GM12864 (cell line): ENCODE results near the gene SLC4A3.
"Not testable (repeated sequence)": the region's sequence is repeated elsewhere in the genome, so short reads cannot be mapped to it uniquely, and the experiment has no call there.

Source experiments
- DNase-seq: peaks from one replicate; pipeline ENCODE4 v3.0.0-alpha.2; 2011; ENCODE audit warnings: low read depth
- H3K4me3 ChIP-seq: 2 replicates; pipeline ENCODE4 v1.5.1; 2011; ENCODE audit warnings: mild to moderate bottlenecking, low read depth, low read length, control low read depth
- TF ChIP-seq, protein P1 (sequence below): IDR thresholded peaks from 2 replicates; pipeline ENCODE4 v1.5.1; 2011; ENCODE audit warnings: low read depth, mild to moderate bottlenecking, moderate library complexity, low read length, control low read depth, inconsistent platforms; ENCODE audit errors: missing control alignments

Gene SLC4A3

DNA sequence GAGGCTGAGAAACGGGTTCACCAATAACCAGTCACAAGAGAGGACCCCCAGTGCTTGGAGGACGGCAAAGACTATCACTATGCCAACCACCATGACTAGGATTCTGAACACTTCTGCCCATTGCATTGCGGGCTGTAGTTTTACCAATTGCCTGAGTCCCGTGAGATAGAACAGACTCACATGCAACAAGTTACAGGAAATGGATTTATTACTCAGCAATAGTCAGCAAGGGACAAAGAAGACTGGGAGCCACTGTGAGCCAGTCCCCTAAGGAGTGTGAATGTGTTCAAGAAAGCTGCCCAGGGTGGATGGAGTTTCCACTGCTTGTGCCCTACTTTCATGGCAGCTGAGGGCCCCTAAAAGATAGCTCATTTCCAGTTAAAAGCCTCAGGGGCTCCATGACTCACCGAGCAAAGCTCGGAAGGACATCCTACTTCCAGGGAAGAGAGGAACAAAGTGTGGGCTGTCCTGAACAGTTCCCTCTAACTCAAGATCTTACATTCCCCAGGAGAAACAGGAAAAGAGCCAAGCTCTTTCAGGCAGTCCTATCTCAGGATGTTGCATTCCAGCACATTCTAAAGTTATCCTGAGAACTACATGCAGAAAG lies 54.4 kb downstream of the SLC4A3 start:
- TF ChIP-seq, protein P1, sequence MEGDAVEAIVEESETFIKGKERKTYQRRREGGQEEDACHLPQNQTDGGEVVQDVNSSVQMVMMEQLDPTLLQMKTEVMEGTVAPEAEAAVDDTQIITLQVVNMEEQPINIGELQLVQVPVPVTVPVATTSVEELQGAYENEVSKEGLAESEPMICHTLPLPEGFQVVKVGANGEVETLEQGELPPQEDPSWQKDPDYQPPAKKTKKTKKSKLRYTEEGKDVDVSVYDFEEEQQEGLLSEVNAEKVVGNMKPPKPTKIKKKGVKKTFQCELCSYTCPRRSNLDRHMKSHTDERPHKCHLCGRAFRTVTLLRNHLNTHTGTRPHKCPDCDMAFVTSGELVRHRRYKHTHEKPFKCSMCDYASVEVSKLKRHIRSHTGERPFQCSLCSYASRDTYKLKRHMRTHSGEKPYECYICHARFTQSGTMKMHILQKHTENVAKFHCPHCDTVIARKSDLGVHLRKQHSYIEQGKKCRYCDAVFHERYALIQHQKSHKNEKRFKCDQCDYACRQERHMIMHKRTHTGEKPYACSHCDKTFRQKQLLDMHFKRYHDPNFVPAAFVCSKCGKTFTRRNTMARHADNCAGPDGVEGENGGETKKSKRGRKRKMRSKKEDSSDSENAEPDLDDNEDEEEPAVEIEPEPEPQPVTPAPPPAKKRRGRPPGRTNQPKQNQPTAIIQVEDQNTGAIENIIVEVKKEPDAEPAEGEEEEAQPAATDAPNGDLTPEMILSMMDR: no peak
- no peak overlapping the region for H3K4me3 ChIP-seq
- no peak for DNase-seq

DNA sequence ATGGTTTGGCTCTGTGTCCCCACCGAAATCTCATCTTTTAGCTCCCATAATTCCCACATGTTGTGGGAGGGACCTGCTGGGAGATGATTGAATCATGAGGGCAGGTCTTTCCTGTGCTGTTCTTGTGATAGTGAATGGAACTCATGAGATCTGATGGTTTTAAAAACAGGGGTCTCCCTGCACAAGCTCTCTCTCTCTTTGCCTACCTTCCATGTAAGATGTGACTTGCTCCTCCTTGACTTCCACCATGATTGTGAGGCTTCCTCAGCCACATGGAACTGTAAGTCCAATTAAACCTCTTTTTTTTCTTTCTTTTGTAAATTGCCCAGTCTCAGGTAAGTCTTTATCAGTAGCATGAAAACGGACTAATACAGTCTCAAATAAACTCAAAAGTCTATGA lies 56.0 kb downstream of the SLC4A3 start:
- not testable (repeated sequence) for DNase-seq, H3K4me3 ChIP-seq

DNA sequence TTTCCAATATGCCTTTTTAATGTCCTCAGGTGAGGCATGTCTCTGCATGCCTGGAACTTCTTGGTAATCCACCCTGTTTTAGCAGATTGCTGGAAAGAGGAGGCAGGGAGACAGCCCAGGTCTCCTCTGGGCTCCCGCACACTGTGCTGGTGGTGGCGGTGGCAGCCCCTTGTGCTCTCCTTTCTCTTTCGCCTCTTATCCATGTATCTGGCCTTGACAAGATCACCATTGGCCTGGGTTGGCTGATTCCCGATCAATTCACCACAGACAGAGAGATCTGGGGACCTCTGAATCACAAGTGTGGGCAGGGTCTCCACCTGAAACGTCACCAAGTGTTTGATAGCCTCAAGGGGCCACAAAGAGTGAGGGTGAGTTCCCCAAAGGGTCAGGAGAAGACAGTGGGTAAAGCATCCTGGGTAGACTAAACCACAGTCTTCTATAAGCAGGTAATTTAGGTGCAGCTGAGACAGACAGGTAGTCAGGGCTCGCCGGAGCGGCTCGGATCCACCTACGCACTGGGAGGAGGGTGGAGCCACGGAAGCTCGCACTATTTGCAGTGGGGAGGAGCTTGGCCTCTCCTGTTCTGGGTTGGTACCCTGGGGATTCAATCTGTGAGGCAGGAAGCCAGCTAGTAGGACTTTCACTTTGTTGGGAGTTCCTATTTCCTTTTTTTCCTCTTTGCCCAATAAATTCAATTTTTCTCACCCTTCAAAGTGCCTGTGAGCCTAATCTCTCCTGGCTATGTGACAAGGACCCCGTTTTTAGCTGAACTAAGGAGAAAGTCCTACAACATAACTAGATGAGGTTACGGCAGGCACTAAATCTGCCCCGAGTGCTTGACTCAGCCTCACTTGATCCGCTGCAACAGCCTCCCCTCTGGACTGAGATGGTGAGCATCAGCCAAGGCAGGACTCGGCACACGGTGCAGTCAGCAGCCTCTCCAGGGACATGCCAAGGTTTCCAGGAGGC lies 57.6 kb downstream of the SLC4A3 start:
- peak; percentile 69 for DNase-seq
- H3K4me3 ChIP-seq: peak overlapping the region; percentile 66
- TF ChIP-seq, protein P1: no peak

DNA sequence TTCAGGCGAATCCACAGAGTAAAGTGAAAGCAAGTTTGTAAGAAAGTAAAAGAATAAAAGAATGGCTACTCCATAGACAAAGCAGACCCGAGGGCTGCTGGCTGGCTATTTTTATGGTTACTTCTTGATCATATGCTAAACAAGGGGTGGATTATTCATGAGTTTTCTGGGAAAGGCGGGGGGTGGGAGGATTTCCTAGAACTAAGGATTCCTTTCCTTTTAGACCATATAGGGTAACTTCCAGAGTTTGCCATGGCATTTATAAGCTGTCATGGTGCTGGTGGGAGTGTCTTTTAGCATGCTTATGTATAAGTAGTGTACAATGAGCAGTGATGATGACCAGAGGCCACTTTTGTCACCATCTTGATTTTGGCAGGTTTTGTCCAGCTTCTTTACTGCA lies 59.8 kb downstream of the SLC4A3 start:
- no peak overlapping the region for H3K4me3 ChIP-seq
- DNase-seq: no peak
- TF ChIP-seq, protein P1: no peak

DNA sequence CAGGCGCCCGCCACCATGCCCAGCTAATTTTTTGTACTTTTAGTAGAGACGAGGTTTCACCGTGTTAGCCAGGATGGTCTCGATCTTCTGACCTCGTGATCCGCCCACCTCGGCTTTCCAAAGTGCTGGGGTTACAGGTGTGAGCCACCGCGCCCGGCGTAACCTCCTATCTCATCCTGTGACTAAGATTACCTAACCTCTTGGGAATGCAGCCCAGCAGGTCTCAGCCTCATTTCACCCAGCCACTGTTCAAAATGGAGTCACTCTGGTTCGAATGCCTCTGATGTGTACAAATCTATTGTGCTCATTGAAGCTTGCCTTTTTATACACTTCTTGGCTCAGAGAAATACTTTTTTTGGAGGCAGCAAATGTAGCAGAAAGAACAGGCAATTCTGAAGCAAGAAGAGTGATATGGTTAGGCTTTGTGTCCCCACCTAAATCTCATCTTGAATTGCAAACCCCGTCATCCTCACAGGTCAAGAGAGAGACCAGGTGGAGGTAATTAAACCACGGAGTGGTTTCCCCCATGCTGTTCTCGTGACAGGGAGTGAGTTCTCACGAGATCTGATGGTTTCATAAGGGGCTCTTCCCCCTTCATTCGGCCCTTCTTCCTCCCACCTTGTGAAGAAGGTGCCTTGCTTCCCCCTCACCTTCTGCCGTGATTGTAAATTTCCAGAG lies 60.6 kb downstream of the SLC4A3 start:
- TF ChIP-seq, protein P1: no peak
- peak overlapping the region; percentile 46 for H3K4me3 ChIP-seq
- DNase-seq: no peak

DNA sequence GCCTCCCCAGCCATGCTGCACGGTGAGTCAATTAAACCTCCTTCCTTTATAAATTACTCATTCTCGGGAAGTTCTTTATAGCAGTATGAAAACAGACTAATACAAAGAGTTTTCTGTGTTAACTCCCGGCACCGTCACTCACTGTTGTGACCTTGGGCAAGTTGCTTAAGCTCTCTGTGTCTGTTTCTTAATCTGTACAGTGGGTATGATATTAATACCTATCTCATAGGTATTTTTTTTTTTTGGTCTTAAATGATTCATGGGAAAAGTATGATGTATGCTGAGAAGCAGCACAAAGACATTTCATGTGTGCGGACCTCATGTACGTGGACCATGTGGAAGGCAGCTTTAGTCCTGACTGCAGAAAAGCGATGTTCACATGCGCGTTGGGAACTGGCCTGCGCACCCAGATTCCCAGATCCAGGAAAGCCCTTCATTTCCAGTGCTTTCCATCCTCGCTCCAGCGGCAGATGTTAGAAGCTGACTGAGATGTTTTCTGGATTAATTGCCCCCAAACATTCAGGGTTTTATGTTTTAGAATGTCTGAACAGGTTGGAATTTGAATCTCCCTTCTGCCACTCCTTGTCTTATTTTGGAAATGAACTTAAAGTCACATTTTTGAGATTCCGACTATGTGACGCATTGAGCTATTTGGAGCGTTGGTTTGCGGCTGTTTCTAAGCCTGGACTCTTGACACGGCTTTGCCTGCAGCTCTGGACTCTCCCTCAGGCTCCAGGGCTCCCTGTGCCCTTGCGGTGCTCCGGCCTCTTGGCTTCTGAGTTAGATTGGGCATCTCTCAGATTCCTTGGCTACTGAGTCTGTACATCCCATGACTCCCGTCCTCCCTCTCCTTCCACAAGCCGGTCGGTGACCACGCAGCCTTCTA lies 61.4 kb downstream of the SLC4A3 start:
- TF ChIP-seq, protein P1: no peak
- peak overlapping the region; percentile 46 for H3K4me3 ChIP-seq
- DNase-seq: no peak
